PFSK-1 (cell line): ENCODE measurements around the gene PLA2G5.

Experiments
- FOXP2 ChIP-seq: optimal IDR thresholded peaks from 2 replicates; pipeline ENCODE3; 2011; ENCODE audit warnings: borderline replicate concordance, control low read depth, inconsistent platforms; ENCODE audit not compliant: insufficient read depth; ENCODE audit errors: extremely low read length, extremely low read depth
- POLR2AphosphoS5 ChIP-seq: IDR thresholded peaks from 2 replicates; pipeline ENCODE4 v1.6.1; 2012; ENCODE audit warnings: low read depth, mild to moderate bottlenecking, control low read depth, low read length, moderate library complexity
- SIN3A ChIP-seq: IDR thresholded peaks from 2 replicates; pipeline ENCODE4 v1.6.1; 2012; ENCODE audit warnings: mild to moderate bottlenecking, low read length, moderate library complexity, borderline replicate concordance; ENCODE audit not compliant: insufficient read depth
- TAF1 ChIP-seq: IDR thresholded peaks from 2 replicates; pipeline ENCODE4 v1.6.1; 2012; ENCODE audit warnings: low read length, control low read depth, borderline replicate concordance; ENCODE audit not compliant: insufficient read depth
- TF ChIP-seq, protein P1 (sequence below), 2 experiments: IDR thresholded peaks; 2 replicates each; pipeline versions ENCODE4 v1.6.1 to v1.8.0; 2011 to 2012; ENCODE audit warnings: low read depth in 2 of 2, low read length in 2 of 2, control low read depth in 1 of 2, inconsistent platforms in 1 of 2, mild to moderate bottlenecking in 1 of 2, moderate library complexity in 1 of 2; ENCODE audit not compliant: insufficient read depth in 1 of 2

GRCh38 chr1:20089328-20090077 lies 19.5 kb downstream of the PLA2G5 start:
- TF ChIP-seq TAF1, result no peak
- TF ChIP-seq POLR2AphosphoS5, result no peak
- TF ChIP-seq, protein P1, sequence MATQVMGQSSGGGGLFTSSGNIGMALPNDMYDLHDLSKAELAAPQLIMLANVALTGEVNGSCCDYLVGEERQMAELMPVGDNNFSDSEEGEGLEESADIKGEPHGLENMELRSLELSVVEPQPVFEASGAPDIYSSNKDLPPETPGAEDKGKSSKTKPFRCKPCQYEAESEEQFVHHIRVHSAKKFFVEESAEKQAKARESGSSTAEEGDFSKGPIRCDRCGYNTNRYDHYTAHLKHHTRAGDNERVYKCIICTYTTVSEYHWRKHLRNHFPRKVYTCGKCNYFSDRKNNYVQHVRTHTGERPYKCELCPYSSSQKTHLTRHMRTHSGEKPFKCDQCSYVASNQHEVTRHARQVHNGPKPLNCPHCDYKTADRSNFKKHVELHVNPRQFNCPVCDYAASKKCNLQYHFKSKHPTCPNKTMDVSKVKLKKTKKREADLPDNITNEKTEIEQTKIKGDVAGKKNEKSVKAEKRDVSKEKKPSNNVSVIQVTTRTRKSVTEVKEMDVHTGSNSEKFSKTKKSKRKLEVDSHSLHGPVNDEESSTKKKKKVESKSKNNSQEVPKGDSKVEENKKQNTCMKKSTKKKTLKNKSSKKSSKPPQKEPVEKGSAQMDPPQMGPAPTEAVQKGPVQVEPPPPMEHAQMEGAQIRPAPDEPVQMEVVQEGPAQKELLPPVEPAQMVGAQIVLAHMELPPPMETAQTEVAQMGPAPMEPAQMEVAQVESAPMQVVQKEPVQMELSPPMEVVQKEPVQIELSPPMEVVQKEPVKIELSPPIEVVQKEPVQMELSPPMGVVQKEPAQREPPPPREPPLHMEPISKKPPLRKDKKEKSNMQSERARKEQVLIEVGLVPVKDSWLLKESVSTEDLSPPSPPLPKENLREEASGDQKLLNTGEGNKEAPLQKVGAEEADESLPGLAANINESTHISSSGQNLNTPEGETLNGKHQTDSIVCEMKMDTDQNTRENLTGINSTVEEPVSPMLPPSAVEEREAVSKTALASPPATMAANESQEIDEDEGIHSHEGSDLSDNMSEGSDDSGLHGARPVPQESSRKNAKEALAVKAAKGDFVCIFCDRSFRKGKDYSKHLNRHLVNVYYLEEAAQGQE (IDR thresholded peaks at IDR 0.05; ENCODE audit: insufficient read depth in 1 of 2, low read depth in 2 of 2, low read length in 2 of 2), result no peak
- no peak for TF ChIP-seq SIN3A
- TF ChIP-seq FOXP2, result no peak
